RWPE2 (cell line): ENCODE data around the gene PBX3.

Experiments used
- ATAC-seq: fragments of 200-7000 bp; cut with Tn5 transposase; 3 replicates; pipeline ENCODE4 v1.9.1; 2021; ENCODE audit warnings: low read depth
- DNase-seq: peaks from one replicate; pipeline ENCODE4 v3.0.0-alpha.2; 2020; ENCODE audit warnings: low spot score
- H3K27ac ChIP-seq: fragments of 450-650 bp; 2 replicates; pipeline ENCODE4 v1.5.1; 2017; ENCODE audit warnings: mild to moderate bottlenecking; ENCODE audit not compliant: poor library complexity, severe bottlenecking
- H3K27me3 ChIP-seq: fragments of 250-450 bp; sonication (Bioruptor Pico); 2 replicates; pipeline ENCODE4 v1.5.1; 2021; ENCODE audit warnings: mild to moderate bottlenecking, moderate library complexity; ENCODE audit not compliant: insufficient read depth, poor library complexity, severe bottlenecking
- H3K36me3 ChIP-seq: fragments of 250-450 bp; sonication (Bioruptor Pico); 2 replicates; pipeline ENCODE4 v1.5.1; 2020; ENCODE audit warnings: low read depth, mild to moderate bottlenecking, moderate library complexity
- H3K4me1 ChIP-seq: fragments of 250-450 bp; sonication (Bioruptor Pico); 2 replicates; pipeline ENCODE4 v1.5.1; 2021; ENCODE audit warnings: mild to moderate bottlenecking, moderate library complexity; ENCODE audit not compliant: insufficient read depth, poor library complexity, severe bottlenecking
- H3K4me3 ChIP-seq: fragments of 250-450 bp; sonication (Bioruptor Pico); 2 replicates; pipeline ENCODE4 v1.5.1; 2021; ENCODE audit warnings: mild to moderate bottlenecking, moderate library complexity; ENCODE audit not compliant: severe bottlenecking
- H3K9me3 ChIP-seq: fragments of 250-450 bp; sonication (Bioruptor Pico); 2 replicates; pipeline ENCODE4 v1.5.1; 2021; ENCODE audit warnings: mild to moderate bottlenecking, moderate library complexity; ENCODE audit not compliant: severe bottlenecking
- CTCF ChIP-seq: fragments of 450-650 bp; IDR thresholded peaks from one replicate; pipeline ENCODE4 v1.5.1; 2017; ENCODE audit warnings: mild to moderate bottlenecking, moderate library complexity; ENCODE audit not compliant: poor library complexity, severe bottlenecking

PBX3 gene

GRCh38 chr9:125888211-125888610, 141.0 kb downstream of the PBX3 start:
- no peak overlapping the region for H3K27ac ChIP-seq
- DNase-seq (no peak), ATAC-seq (no peak; the same call in 2 of the 3 replicates)
- H3K27me3 ChIP-seq: peaks cover 3% of the 10 kb centered on the region
- H3K4me1 ChIP-seq: peaks cover 30% of the 10 kb centered on the region
- H3K9me3 ChIP-seq: no peaks in the 10 kb centered on the region
- TF ChIP-seq CTCF: no peak
- H3K36me3 ChIP-seq: no peaks in the 10 kb centered on the region
- no peak overlapping the region for H3K4me3 ChIP-seq

- DNase-seq (no peak), ATAC-seq (0 out of 3 replicates have a peak, but pooled peaks have one; percentile 6)
- no peaks in the 10 kb centered on the region for H3K36me3 ChIP-seq
- peaks cover 30% of the 10 kb centered on the region for H3K4me1 ChIP-seq
- H3K9me3 ChIP-seq: no peaks in the 10 kb centered on the region
- H3K27me3 ChIP-seq: peaks cover 3% of the 10 kb centered on the region
- H3K4me3 ChIP-seq: peak overlapping the region; percentile 36
- no peak for TF ChIP-seq CTCF
- no peak overlapping the region for H3K27ac ChIP-seq
These were observed 141.9 kb downstream of the PBX3 start for GRCh38 chr9:125889112-125889475.

GRCh38 chr9:125889476-125890419, 142.6 kb downstream of the PBX3 start:
- no peaks in the 10 kb centered on the region for H3K36me3 ChIP-seq
- peaks cover 30% of the 10 kb centered on the region for H3K4me1 ChIP-seq
- ATAC-seq (peak; percentile 63), DNase-seq (no peak)
- H3K4me3 ChIP-seq: peak overlapping the region; percentile 36
- H3K9me3 ChIP-seq: no peaks in the 10 kb centered on the region
- H3K27ac ChIP-seq: no peak overlapping the region
- peaks cover 3% of the 10 kb centered on the region for H3K27me3 ChIP-seq
- TF ChIP-seq CTCF: no peak

- Histone ChIP-seq H3K4me3 (no peak overlapping the region), H3K9me3 (peaks cover 2% of the 10 kb centered on the region), H3K4me1 (peaks cover 30% of the 10 kb centered on the region), H3K27ac (no peak overlapping the region), H3K36me3 (no peaks in the 10 kb centered on the region), H3K27me3 (peaks cover 3% of the 10 kb centered on the region)
- TF ChIP-seq CTCF: no peak
- ATAC-seq (no peak), DNase-seq (no peak)
These were observed 143.7 kb downstream of the PBX3 start for GRCh38 chr9:125890826-125891225.

GRCh38 chr9:125893277-125893676, 146.1 kb downstream of the PBX3 start:
- TF ChIP-seq CTCF: no peak
- peaks cover 12% of the 10 kb centered on the region for H3K4me1 ChIP-seq
- H3K9me3 ChIP-seq: peaks cover 2% of the 10 kb centered on the region
- DNase-seq (no peak), ATAC-seq (no peak)
- H3K27me3 ChIP-seq: no peaks in the 10 kb centered on the region
- no peak overlapping the region for H3K4me3 ChIP-seq
- H3K36me3 ChIP-seq: no peaks in the 10 kb centered on the region
- H3K27ac ChIP-seq: no peak overlapping the region
